Heart left ventricle (tissue), 13 donors: ENCODE data around the gene HOXC10.

Experiments
- POLR2A ChIP-seq, 2 donors: fragments of 450-650 bp; IDR thresholded peaks; one replicate each; pipeline ENCODE4 v1.6.1; 2017; ENCODE audit warnings: antibody characterized with exemption in 2 of 2, mild to moderate bottlenecking in 2 of 2, moderate library complexity in 2 of 2
- TF ChIP-seq, protein P1 (sequence below), 12 donors: fragments of 200-600 bp; sonication (generic) in 4 of 12; IDR thresholded peaks; one replicate each; pipeline versions ENCODE4 v1.5.0 to v1.8.0; 2018 to 2022; ENCODE audit warnings: antibody characterized with exemption in 12 of 12, mild to moderate bottlenecking in 5 of 12
- donor health status: ischemic (EF 13 %, LVEDD 7.1; RV severe dilation, severe dysfunction).
- donor health status: DM: no; HTN: yes; CAD: no.
- donor health status: DM: no; HTN: no; CAD: no.
- donor health status: ischemic (EF 25% LVEDD 6.9; RV normal size, moderate dysfunction).
- donor health status: ischemic (EF 25% LVEDD 5.7; RV mildly dilated, moderate dysfunction).
- donor health status: ischemic (EF 35%, LVEDD 5.7; RV mildly dilated, moderate dysfunction).
- donor health status: nonischemic (EF 11% LVEDD 7.7; RV severe dilation, severe dysfunction).
- donor health status: DM: yes; HTN: yes; CAD: no.
- donor health status: PGD.
- donor health status: ischemic (EF 29% LVEDD 5.4; RV normal size, mild dysfunction).
- donor health status: nonischemic (EF 23%, LVEDD 6.1; RV moderate dilation, normal function).

DNA sequence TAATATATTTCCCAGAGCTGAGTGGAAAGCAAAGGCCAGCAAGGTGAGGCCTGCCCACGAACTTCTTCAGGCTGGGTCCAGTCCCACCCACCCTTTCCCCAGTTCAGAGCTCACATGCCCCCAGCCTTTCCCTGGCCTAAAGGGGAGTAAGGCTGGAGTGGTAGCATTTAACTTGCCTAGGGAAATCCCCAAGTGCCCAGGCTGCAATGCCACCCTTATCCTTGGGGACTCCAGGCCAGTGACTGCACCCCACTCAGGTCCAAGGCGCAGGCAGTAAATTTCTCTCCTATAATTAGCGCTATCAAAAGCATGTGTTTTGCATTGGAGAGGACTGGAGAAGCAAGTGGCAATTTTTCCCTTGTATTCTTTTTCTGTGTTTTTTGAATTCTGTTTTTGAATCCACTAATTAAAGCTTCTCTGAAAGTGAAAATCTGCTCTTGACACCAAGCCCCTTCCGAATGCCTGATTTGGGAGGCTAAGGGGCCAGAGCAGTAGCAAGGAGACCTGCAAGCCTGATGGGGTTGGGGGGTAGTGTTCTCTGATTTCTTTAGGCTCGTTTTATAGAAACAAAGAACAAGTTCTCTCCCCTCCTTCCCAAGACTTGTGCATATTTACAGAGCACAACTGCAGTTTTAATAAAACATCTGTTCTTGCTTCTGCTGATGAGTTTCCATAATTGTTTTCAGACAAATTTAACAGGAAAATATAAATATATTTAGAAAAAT, 39.8 kb downstream of the HOXC10 start:
- TF ChIP-seq, protein P1, sequence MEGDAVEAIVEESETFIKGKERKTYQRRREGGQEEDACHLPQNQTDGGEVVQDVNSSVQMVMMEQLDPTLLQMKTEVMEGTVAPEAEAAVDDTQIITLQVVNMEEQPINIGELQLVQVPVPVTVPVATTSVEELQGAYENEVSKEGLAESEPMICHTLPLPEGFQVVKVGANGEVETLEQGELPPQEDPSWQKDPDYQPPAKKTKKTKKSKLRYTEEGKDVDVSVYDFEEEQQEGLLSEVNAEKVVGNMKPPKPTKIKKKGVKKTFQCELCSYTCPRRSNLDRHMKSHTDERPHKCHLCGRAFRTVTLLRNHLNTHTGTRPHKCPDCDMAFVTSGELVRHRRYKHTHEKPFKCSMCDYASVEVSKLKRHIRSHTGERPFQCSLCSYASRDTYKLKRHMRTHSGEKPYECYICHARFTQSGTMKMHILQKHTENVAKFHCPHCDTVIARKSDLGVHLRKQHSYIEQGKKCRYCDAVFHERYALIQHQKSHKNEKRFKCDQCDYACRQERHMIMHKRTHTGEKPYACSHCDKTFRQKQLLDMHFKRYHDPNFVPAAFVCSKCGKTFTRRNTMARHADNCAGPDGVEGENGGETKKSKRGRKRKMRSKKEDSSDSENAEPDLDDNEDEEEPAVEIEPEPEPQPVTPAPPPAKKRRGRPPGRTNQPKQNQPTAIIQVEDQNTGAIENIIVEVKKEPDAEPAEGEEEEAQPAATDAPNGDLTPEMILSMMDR (IDR thresholded peaks at IDR 0.05), result no peak
- TF ChIP-seq POLR2A (IDR thresholded peaks at IDR 0.05), result no peak
